GM12878 (cell line): ENCODE measurements around the gene YPEL4. TPM values are rescaled to one million over a fixed set of nuclear protein-coding genes. Genes with fewer than 3 reads are reported as not detected.

ENCODE experiments used
- ATAC-seq: fragments of 200-7000 bp; cut with Tn5 transposase; 3 replicates; pipeline ENCODE4 v1.9.1; 2020; ENCODE audit warnings: mild to moderate bottlenecking, moderate library complexity
- BruUV-seq: library from RNA; stranded (reverse); fragments of 400-500 nt; replicated peaks from 2 replicates; lab custom pipeline; 2021; lab: Mats Ljungman, UMichigan
- CTCF ChIA-PET: fragments of 300-600 bp; sonication (Branson Sonifier 250); formaldehyde crosslinking; extraction: SDS; loops from one replicate; lab custom pipeline; 2021; ENCODE audit warnings: inconsistent platforms; lab: Yijun Ruan, JAX
- POLR2A ChIA-PET: fragments of 350-600 bp; formaldehyde crosslinking; extraction: SDS; loops from one replicate; lab custom pipeline; 2021; ENCODE audit warnings: inconsistent platforms; lab: Charles Lee
- RAD21 ChIA-PET: fragments of 300-600 bp; sonication (Branson Sonifier 250); formaldehyde crosslinking; loops from one replicate; lab custom pipeline; 2023; ENCODE audit warnings: antibody characterized with exemption; ENCODE audit not compliant: unreplicated experiment; lab: Charles Lee
- SMC1A ChIA-PET: fragments of 300-600 bp; sonication (Branson Sonifier 250); formaldehyde crosslinking; loops from one replicate; lab custom pipeline; 2023; ENCODE audit not compliant: unreplicated experiment, uncharacterized antibody; lab: Charles Lee
- DNase-seq: peaks from one replicate; pipeline ENCODE4 v3.0.0-alpha.2; 2011; ENCODE audit warnings: low read depth, low spot score
- FAIRE-seq: peaks from 3 replicates; lab custom pipeline; 2011; peaks lifted over from hg19 to GRCh38; lab: Jason Lieb, UNC
- H2AFZ ChIP-seq: 2 replicates; pipeline ENCODE4 v1.6.0; 2011; ENCODE audit warnings: low read depth, low read length, control low read depth; ENCODE audit not compliant: control insufficient read depth
- H3K27ac ChIP-seq: 2 replicates; pipeline ENCODE4 v1.5.1; 2011; ENCODE audit warnings: control low read depth; ENCODE audit not compliant: control insufficient read depth, insufficient read depth
- H3K27me3 ChIP-seq, 2 experiments: replicated peaks in 1 of 2; 2 replicates each; pipeline versions ENCODE4 v1.6.0 to v1.6.1; 2011; ENCODE audit warnings: low read length in 1 of 2; ENCODE audit not compliant: control insufficient read depth in 2 of 2, insufficient read depth in 2 of 2
- H3K36me3 ChIP-seq, 2 experiments: 2 replicates each; pipeline ENCODE4 v1.5.1; 2011; ENCODE audit warnings: low read length in 1 of 2; ENCODE audit not compliant: control insufficient read depth in 2 of 2, insufficient read depth in 2 of 2
- H3K4me1 ChIP-seq: 2 replicates; pipeline ENCODE4 v1.6.1; 2011; ENCODE audit warnings: mild to moderate bottlenecking, low read length, moderate library complexity, mixed read lengths; ENCODE audit not compliant: control insufficient read depth, insufficient read depth
- H3K4me2 ChIP-seq: 2 replicates; pipeline ENCODE4 v1.6.0; 2011; ENCODE audit warnings: control low read depth; ENCODE audit not compliant: control insufficient read depth, insufficient read depth
- H3K4me3 ChIP-seq: fragments of 200-600 bp; sonication (generic); 2 replicates; pipeline ENCODE4 v1.5.1; 2016
- H3K79me2 ChIP-seq: 2 replicates; pipeline ENCODE4 v1.6.0; 2011; ENCODE audit warnings: low read length; ENCODE audit not compliant: control insufficient read depth, insufficient read depth
- H3K9ac ChIP-seq: 2 replicates; pipeline ENCODE4 v1.8.0; 2011; ENCODE audit warnings: low read length, control low read depth, mixed read lengths; ENCODE audit not compliant: control insufficient read depth, insufficient read depth
- H3K9me3 ChIP-seq: replicated peaks from 3 replicates; pipeline ENCODE4 v1.5.1; 2011; ENCODE audit warnings: mild to moderate bottlenecking, low read length; ENCODE audit not compliant: control insufficient read depth, insufficient read depth
- H4K20me1 ChIP-seq: 2 replicates; pipeline ENCODE4 v1.6.0; 2011; ENCODE audit not compliant: control insufficient read depth, insufficient read depth
- IRF4 ChIP-seq: IDR thresholded peaks from 2 replicates; pipeline ENCODE4 v1.6.1; 2011; ENCODE audit warnings: low read depth, low read length
- PAX5 ChIP-seq: IDR thresholded peaks from 2 replicates; pipeline ENCODE4 v1.6.1; 2011; ENCODE audit warnings: low read depth, low read length, borderline replicate concordance
- ZNF217 ChIP-seq: fragments of 450-650 bp; IDR thresholded peaks from 2 replicates; pipeline ENCODE4 v1.6.1; 2017; ENCODE audit warnings: antibody characterized with exemption, mild to moderate bottlenecking
- ZNF274 ChIP-seq: IDR thresholded peaks from one replicate; pipeline ENCODE4 v1.8.0; 2011; ENCODE audit not compliant: insufficient read length, insufficient read depth
- WGBS: methylation state at CpG from one replicate; pipeline ENCODE4 v1.1.6; 2016; ENCODE audit warnings: low lambda C conversion rate; ENCODE audit not compliant: insufficient replicate concordance, insufficient coverage; ENCODE audit errors: missing lambda C conversion rate; 5-methylcytosine and 5-hydroxymethylcytosine counted together
- in situ Hi-C: fragments of 300-500 bp; cut with MboI; formaldehyde crosslinking; loops from 9 replicates; pipeline ENCODE4 v1.14.3; 2018; ENCODE audit warnings: mixed read lengths
- intact Hi-C: fragments of 100-400 bp; cut with micrococcal nuclease; formaldehyde crosslinking; loops from one replicate; pipeline ENCODE4 v1.14.2; 2022; ENCODE audit not compliant: unreplicated experiment
- polyA plus RNA-seq, 11 experiments: library from polyadenylated mRNA; depleted of rRNA in 4 of 11; unstranded in 6 of 11; stranded (reverse) in 5 of 11; fragments of >200 nt; fragmentation: Nextera tagmentation in 4 of 11; fragmentation: Illumina TruSeq in 1 of 11; extraction: Ambion mirVana in 4 of 11; extraction: Trizol in 1 of 11; gene quantifications; 1 replicate in 1 of 11; 2 replicates in 10 of 11; pipeline versions ENCODE4 v1.2.1 to v1.2.3, GENCODE V29; 2011 to 2016; ENCODE audit warnings: inconsistent platforms in 2 of 11, missing spikeins in 2 of 11, low read depth in 1 of 11
- total RNA-seq, 4 experiments: library from RNA; depleted of rRNA in 3 of 4; stranded (reverse); fragments of >200 nt in 3 of 4; fragmentation: Illumina TruSeq in 1 of 4; extraction: Trizol in 1 of 4; gene quantifications; 2 replicates each; pipeline versions ENCODE4 v1.2.1 to v1.2.3, GENCODE V29; 2013 to 2021
- TF ChIP-seq, protein P1 (sequence below): fragments of 450-650 bp; IDR thresholded peaks from 2 replicates; pipeline ENCODE4 v1.6.1; 2016; ENCODE audit warnings: mild to moderate bottlenecking, moderate library complexity, borderline replicate concordance
- TF ChIP-seq, protein P2 (sequence below): fragments of 450-650 bp; IDR thresholded peaks from 2 replicates; pipeline ENCODE4 v1.6.1; 2016; ENCODE audit warnings: mild to moderate bottlenecking
- TF ChIP-seq, protein P3 (sequence below): fragments of 450-650 bp; IDR thresholded peaks from 2 replicates; pipeline ENCODE4 v1.6.1; 2017; ENCODE audit warnings: mild to moderate bottlenecking
- TF ChIP-seq, protein P4 (sequence below): fragments of 450-650 bp; IDR thresholded peaks from 2 replicates; pipeline ENCODE4 v1.6.1; 2017; ENCODE audit warnings: low read depth, mild to moderate bottlenecking, moderate library complexity
- TF ChIP-seq, protein P5 (sequence below): fragments of 450-650 bp; IDR thresholded peaks from 2 replicates; pipeline ENCODE4 v1.6.1; 2018; ENCODE audit warnings: mild to moderate bottlenecking, low read depth, moderate library complexity; ENCODE audit not compliant: partially characterized antibody

Gene YPEL4
- total and polyA plus RNA-seq, 10 of the 15 experiments (the other 5 are each of a cell fraction or from before 2014, with no cell fraction given) = 0.07 to 0.50 (median 0.13) TPM; not detected in 5

DNA sequence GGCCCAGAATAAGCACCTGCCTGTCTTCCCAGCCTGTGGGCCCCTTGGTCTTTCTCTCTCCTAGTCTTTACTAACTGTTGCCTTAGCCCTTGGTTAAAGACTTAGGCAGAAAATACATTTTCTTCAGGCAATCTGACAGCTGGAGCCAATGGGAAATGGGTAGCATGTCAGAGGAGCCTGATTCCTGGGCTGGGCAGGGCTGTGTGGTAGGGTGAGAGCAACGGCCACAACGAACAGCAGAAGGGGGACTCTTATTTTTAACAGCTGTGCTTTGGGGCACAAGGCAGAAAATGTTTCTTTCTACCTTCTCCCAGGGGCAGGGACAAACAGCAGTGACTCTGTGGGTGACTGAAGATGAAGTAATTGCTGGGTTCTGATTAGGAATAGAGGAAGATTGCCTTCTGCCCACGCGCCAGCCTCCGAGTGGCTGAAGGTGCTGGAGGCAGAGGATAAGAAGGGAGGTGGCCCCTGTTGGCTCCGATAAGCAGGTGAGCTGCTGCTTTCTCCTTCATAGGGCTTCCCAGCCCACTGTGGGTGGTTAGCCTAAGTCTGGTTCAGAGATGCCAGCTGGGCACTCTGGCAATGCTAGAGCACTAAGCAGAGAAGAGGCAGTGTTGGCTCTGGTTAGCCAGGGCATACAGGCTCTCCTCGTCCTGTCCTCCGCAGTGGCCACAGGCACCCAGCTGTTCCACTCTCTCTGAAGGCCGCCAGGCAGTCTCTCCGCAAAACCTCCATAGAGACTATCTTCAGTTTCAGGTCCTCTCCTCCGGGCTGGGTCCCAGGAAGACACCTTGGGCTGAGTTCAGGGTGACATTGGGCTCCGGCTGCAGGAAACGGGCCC, 1.5 kb downstream of the YPEL4 start:
- intact Hi-C loops = no loop called here
- RAD21 ChIA-PET = interaction anchor here (1.2 kb wide), 1 partner anchor 66 kb away, joined by 3 read pairs; no protein-coding TSS in a partner anchor
- Histone ChIP-seq H3K79me2 (no peaks in the 10 kb centered on the region), H3K36me3 (no peaks in the 10 kb centered on the region), H3K4me3 (no peak overlapping the region), H3K27ac (no peak overlapping the region), H3K9ac (no peak overlapping the region), H3K9me3 (no peaks in the 10 kb centered on the region), H3K27me3 (peaks cover 12 to 17% of the 10 kb centered on the region in 2 experiments), H3K4me2 (peak overlapping the region; percentile 26; the same call in 1 of the 2 replicates), H3K4me1 (peaks cover 12% of the 10 kb centered on the region), H2AFZ (no peak overlapping the region), H4K20me1 (no peaks in the 10 kb centered on the region)
- 33% methylated on average over 13 of the region's 13 CpGs for WGBS
- SMC1A ChIA-PET = interaction anchor here (1.0 to 2.1 kb wide), 3 partner anchors 9 to 152 kb away, joined by 3 to 6 read pairs (median 3); partner anchors contain the start of gene UBE2L6
- in situ Hi-C loops = no loop called here
- FAIRE-seq = no peak
- TF ChIP-seq PAX5 (no peak), ZNF274 (no peak), IRF4 (no peak), ZNF217 (no peak)
- TF ChIP-seq, protein P1, sequence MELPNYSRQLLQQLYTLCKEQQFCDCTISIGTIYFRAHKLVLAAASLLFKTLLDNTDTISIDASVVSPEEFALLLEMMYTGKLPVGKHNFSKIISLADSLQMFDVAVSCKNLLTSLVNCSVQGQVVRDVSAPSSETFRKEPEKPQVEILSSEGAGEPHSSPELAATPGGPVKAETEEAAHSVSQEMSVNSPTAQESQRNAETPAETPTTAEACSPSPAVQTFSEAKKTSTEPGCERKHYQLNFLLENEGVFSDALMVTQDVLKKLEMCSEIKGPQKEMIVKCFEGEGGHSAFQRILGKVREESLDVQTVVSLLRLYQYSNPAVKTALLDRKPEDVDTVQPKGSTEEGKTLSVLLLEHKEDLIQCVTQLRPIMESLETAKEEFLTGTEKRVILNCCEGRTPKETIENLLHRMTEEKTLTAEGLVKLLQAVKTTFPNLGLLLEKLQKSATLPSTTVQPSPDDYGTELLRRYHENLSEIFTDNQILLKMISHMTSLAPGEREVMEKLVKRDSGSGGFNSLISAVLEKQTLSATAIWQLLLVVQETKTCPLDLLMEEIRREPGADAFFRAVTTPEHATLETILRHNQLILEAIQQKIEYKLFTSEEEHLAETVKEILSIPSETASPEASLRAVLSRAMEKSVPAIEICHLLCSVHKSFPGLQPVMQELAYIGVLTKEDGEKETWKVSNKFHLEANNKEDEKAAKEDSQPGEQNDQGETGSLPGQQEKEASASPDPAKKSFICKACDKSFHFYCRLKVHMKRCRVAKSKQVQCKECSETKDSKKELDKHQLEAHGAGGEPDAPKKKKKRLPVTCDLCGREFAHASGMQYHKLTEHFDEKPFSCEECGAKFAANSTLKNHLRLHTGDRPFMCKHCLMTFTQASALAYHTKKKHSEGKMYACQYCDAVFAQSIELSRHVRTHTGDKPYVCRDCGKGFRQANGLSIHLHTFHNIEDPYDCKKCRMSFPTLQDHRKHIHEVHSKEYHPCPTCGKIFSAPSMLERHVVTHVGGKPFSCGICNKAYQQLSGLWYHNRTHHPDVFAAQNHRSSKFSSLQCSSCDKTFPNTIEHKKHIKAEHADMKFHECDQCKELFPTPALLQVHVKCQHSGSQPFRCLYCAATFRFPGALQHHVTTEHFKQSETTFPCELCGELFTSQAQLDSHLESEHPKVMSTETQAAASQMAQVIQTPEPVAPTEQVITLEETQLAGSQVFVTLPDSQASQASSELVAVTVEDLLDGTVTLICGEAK = no peak
- TF ChIP-seq, protein P2, sequence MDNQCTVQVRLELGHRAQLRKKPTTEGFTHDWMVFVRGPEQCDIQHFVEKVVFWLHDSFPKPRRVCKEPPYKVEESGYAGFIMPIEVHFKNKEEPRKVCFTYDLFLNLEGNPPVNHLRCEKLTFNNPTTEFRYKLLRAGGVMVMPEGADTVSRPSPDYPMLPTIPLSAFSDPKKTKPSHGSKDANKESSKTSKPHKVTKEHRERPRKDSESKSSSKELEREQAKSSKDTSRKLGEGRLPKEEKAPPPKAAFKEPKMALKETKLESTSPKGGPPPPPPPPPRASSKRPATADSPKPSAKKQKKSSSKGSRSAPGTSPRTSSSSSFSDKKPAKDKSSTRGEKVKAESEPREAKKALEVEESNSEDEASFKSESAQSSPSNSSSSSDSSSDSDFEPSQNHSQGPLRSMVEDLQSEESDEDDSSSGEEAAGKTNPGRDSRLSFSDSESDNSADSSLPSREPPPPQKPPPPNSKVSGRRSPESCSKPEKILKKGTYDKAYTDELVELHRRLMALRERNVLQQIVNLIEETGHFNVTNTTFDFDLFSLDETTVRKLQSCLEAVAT = no peak
- TF ChIP-seq, protein P3, sequence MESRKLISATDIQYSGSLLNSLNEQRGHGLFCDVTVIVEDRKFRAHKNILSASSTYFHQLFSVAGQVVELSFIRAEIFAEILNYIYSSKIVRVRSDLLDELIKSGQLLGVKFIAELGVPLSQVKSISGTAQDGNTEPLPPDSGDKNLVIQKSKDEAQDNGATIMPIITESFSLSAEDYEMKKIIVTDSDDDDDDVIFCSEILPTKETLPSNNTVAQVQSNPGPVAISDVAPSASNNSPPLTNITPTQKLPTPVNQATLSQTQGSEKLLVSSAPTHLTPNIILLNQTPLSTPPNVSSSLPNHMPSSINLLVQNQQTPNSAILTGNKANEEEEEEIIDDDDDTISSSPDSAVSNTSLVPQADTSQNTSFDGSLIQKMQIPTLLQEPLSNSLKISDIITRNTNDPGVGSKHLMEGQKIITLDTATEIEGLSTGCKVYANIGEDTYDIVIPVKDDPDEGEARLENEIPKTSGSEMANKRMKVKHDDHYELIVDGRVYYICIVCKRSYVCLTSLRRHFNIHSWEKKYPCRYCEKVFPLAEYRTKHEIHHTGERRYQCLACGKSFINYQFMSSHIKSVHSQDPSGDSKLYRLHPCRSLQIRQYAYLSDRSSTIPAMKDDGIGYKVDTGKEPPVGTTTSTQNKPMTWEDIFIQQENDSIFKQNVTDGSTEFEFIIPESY = no peak
- TF ChIP-seq, protein P4, sequence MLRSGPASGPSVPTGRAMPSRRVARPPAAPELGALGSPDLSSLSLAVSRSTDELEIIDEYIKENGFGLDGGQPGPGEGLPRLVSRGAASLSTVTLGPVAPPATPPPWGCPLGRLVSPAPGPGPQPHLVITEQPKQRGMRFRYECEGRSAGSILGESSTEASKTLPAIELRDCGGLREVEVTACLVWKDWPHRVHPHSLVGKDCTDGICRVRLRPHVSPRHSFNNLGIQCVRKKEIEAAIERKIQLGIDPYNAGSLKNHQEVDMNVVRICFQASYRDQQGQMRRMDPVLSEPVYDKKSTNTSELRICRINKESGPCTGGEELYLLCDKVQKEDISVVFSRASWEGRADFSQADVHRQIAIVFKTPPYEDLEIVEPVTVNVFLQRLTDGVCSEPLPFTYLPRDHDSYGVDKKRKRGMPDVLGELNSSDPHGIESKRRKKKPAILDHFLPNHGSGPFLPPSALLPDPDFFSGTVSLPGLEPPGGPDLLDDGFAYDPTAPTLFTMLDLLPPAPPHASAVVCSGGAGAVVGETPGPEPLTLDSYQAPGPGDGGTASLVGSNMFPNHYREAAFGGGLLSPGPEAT = no peak
- TF ChIP-seq, protein P5, sequence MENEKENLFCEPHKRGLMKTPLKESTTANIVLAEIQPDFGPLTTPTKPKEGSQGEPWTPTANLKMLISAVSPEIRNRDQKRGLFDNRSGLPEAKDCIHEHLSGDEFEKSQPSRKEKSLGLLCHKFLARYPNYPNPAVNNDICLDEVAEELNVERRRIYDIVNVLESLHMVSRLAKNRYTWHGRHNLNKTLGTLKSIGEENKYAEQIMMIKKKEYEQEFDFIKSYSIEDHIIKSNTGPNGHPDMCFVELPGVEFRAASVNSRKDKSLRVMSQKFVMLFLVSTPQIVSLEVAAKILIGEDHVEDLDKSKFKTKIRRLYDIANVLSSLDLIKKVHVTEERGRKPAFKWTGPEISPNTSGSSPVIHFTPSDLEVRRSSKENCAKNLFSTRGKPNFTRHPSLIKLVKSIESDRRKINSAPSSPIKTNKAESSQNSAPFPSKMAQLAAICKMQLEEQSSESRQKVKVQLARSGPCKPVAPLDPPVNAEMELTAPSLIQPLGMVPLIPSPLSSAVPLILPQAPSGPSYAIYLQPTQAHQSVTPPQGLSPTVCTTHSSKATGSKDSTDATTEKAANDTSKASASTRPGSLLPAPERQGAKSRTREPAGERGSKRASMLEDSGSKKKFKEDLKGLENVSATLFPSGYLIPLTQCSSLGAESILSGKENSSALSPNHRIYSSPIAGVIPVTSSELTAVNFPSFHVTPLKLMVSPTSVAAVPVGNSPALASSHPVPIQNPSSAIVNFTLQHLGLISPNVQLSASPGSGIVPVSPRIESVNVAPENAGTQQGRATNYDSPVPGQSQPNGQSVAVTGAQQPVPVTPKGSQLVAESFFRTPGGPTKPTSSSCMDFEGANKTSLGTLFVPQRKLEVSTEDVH = no peak
- BruUV-seq = no TSS peak
- POLR2A ChIA-PET = interaction anchor here (1.0 kb wide), 2 partner anchors 10 to 100 kb away, joined by 3 to 10 read pairs; no protein-coding TSS in a partner anchor
- peak; percentile 17 for ATAC-seq
- no peak for DNase-seq
- CTCF ChIA-PET = interaction anchor here (0.7 to 13.9 kb wide), 12 partner anchors 8 to 325 kb away, joined by 3 to 319 read pairs (median 4); partner anchors contain the start of gene UBE2L6
